CD4-positive, alpha-beta T cell (primary cell): Measurements from ENCODE around the gene USP15. TPM values are rescaled to one million over a fixed set of nuclear protein-coding genes. Genes with fewer than 3 reads are reported as not detected.
A peak's percentile ranks its signal among the peaks of the same experiment; 100 is the strongest.

Experiments used
- ATAC-seq: fragments of 200-7000 bp; cut with Tn5 transposase; one replicate; pipeline ENCODE4 v1.10.0; 2022; ENCODE audit warnings: mild to moderate bottlenecking; ENCODE audit not compliant: poor library complexity
- CTCF ChIA-PET: fragments of 350-600 bp; sonication (Branson Sonifier 250); formaldehyde crosslinking; loops from one replicate; lab custom pipeline; 2021; ENCODE audit warnings: antibody characterized with exemption, inconsistent platforms; lab: Charles Lee
- POLR2A ChIA-PET: fragments of 350-600 bp; sonication (Branson Sonifier 250); formaldehyde crosslinking; loops from one replicate; lab custom pipeline; 2021; ENCODE audit warnings: antibody characterized with exemption, inconsistent platforms; lab: Charles Lee
- DNase-seq, 14 experiments: peaks; one replicate each; pipeline ENCODE4 v3.0.0-alpha.2; 2013 to 2020; ENCODE audit warnings: mixed read lengths in 2 of 14
- H3K27ac ChIP-seq, 2 donors: one replicate each; pipeline versions ENCODE4 v1.5.1 to v1.7.0; 2013; ENCODE audit warnings: low read length in 2 of 2, low read depth in 1 of 2, mild to moderate bottlenecking in 1 of 2
- H3K27me3 ChIP-seq, 2 experiments: 1 replicate in 1 of 2; 2 replicates in 1 of 2; pipeline versions ENCODE4 v1.6.1 to v1.7.0; 2013; ENCODE audit warnings: low read length in 2 of 2, control low read depth in 1 of 2, mild to moderate bottlenecking in 1 of 2, moderate library complexity in 1 of 2; ENCODE audit not compliant: insufficient read depth in 2 of 2, control insufficient read depth in 1 of 2
- H3K36me3 ChIP-seq: one replicate; pipeline ENCODE4 v1.6.1; 2013; ENCODE audit warnings: low read length, control low read depth; ENCODE audit not compliant: insufficient read depth
- H3K4me1 ChIP-seq: one replicate; pipeline ENCODE4 v1.6.1; 2013; ENCODE audit warnings: low read length, control low read depth; ENCODE audit not compliant: insufficient read depth
- H3K4me3 ChIP-seq: one replicate; pipeline ENCODE4 v1.5.1; 2013; ENCODE audit warnings: mild to moderate bottlenecking, low read length, moderate library complexity
- H3K9me3 ChIP-seq, 2 experiments: 1 replicate in 1 of 2; 2 replicates in 1 of 2; pipeline versions ENCODE4 v1.6.1 to v1.7.0; 2013; ENCODE audit warnings: low read length in 2 of 2, mild to moderate bottlenecking in 2 of 2, control low read depth in 1 of 2, moderate library complexity in 1 of 2; ENCODE audit not compliant: control insufficient read depth in 1 of 2, insufficient read depth in 1 of 2
- H3K27ac Mint-ChIP-seq: one replicate; pipeline ENCODE4 v1.8.0; 2020; ENCODE audit warnings: mixed read lengths
- H3K27me3 Mint-ChIP-seq: one replicate; pipeline ENCODE4 v1.8.0; 2021; ENCODE audit warnings: mixed read lengths
- H3K36me3 Mint-ChIP-seq: one replicate; pipeline ENCODE4 v1.8.0; 2021; ENCODE audit warnings: low read depth, mixed read lengths
- H3K4me1 Mint-ChIP-seq: one replicate; pipeline ENCODE4 v1.8.0; 2021; ENCODE audit warnings: low read depth, mixed read lengths
- H3K4me3 Mint-ChIP-seq: one replicate; pipeline ENCODE4 v1.8.0; 2020; ENCODE audit warnings: mild to moderate bottlenecking, mixed read lengths
- H3K9me3 Mint-ChIP-seq: one replicate; pipeline ENCODE4 v1.8.0; 2020; ENCODE audit warnings: mixed read lengths
- intact Hi-C, 2 experiments: fragments of 100-400 bp; cut with DNase I in 1 of 2; cut with micrococcal nuclease in 1 of 2; formaldehyde crosslinking; loops; one replicate each; pipeline versions ENCODE4 v1.15.1 to v1.9.0; 2023 to 2025; cut with DNase I, micrococcal nuclease
- total RNA-seq, 174 experiments: library from RNA in 2 of 174; stranded (reverse) in 2 of 174; gene quantifications; one replicate each; pipeline ENCODE4 v1.2.3 and lab custom pipeline; 2021 to 2026
- TF ChIP-seq, protein P1 (sequence below): fragments of 200-600 bp; IDR thresholded peaks from one replicate; pipeline ENCODE4 v1.8.0; 2022; ENCODE audit warnings: antibody characterized with exemption, mild to moderate bottlenecking

Gene USP15
- total RNA-seq, 2 experiments from 2014 or later = 212 to 218 TPM

DNA sequence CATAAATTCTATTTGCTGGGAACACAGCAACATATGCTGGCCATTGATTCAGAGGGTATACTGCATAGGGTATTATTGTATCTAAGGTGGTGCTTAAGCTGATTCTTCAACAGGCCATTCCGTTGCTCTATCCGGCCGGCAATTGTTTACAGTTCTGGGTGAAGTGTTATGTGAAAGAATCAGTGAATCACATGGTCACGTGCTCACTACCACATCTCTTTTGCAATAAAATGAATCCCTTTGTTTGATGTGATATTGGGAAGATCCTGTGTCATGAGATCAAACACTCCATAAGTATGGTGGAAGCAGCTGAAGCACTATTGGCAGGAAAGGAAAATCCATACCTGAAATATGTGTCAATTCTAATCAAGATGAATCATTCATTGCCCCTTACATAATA lies 7.6 kb upstream of the USP15 start:
- no peak for DNase-seq
- H3K9me3 Mint-ChIP-seq = no peaks in the 10 kb centered on the region
- Histone ChIP-seq H3K27me3 (no peaks in the 10 kb centered on the region), H3K4me3 (no peak overlapping the region), H3K27ac (no peak overlapping the region), H3K9me3 (no peaks in the 10 kb centered on the region), H3K36me3 (no peaks in the 10 kb centered on the region), H3K4me1 (peaks cover 19% of the 10 kb centered on the region)
- POLR2A ChIA-PET = no interaction called here
- H3K36me3 Mint-ChIP-seq = peaks cover 8% of the 10 kb centered on the region
- no peak for ATAC-seq
- TF ChIP-seq, protein P1, sequence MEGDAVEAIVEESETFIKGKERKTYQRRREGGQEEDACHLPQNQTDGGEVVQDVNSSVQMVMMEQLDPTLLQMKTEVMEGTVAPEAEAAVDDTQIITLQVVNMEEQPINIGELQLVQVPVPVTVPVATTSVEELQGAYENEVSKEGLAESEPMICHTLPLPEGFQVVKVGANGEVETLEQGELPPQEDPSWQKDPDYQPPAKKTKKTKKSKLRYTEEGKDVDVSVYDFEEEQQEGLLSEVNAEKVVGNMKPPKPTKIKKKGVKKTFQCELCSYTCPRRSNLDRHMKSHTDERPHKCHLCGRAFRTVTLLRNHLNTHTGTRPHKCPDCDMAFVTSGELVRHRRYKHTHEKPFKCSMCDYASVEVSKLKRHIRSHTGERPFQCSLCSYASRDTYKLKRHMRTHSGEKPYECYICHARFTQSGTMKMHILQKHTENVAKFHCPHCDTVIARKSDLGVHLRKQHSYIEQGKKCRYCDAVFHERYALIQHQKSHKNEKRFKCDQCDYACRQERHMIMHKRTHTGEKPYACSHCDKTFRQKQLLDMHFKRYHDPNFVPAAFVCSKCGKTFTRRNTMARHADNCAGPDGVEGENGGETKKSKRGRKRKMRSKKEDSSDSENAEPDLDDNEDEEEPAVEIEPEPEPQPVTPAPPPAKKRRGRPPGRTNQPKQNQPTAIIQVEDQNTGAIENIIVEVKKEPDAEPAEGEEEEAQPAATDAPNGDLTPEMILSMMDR = no peak
- H3K27ac Mint-ChIP-seq = no peak overlapping the region
- H3K27me3 Mint-ChIP-seq = no peaks in the 10 kb centered on the region
- peaks cover 50% of the 10 kb centered on the region for H3K4me1 Mint-ChIP-seq
- H3K4me3 Mint-ChIP-seq = no peak overlapping the region
- CTCF ChIA-PET = no interaction called here
- intact Hi-C loops = no loop called here

- ChIA-PET POLR2A (no interaction called here), CTCF (no interaction called here)
- ATAC-seq (no peak), DNase-seq (no peak)
- Histone ChIP-seq H3K27me3 (no peaks in the 10 kb centered on the region), H3K4me1 (peaks cover 19% of the 10 kb centered on the region), H3K4me3 (no peak overlapping the region), H3K27ac (no peak overlapping the region), H3K36me3 (no peaks in the 10 kb centered on the region), H3K9me3 (no peaks in the 10 kb centered on the region)
- Mint-ChIP-seq H3K27me3 (no peaks in the 10 kb centered on the region), H3K9me3 (no peaks in the 10 kb centered on the region), H3K27ac (no peak overlapping the region), H3K4me3 (no peak overlapping the region), H3K36me3 (peaks cover 15% of the 10 kb centered on the region), H3K4me1 (peaks cover 67% of the 10 kb centered on the region)
- TF ChIP-seq, protein P1 = no peak
- intact Hi-C loops = loop anchor here in 1 of 2 experiments (5.0 kb wide), 2 partner anchors 342 to 1522 kb away; partner anchors contain the start of gene RXYLT1
Observed at GRCh38 chr12:62254967-62255366, 5.2 kb upstream of the USP15 start.

DNA sequence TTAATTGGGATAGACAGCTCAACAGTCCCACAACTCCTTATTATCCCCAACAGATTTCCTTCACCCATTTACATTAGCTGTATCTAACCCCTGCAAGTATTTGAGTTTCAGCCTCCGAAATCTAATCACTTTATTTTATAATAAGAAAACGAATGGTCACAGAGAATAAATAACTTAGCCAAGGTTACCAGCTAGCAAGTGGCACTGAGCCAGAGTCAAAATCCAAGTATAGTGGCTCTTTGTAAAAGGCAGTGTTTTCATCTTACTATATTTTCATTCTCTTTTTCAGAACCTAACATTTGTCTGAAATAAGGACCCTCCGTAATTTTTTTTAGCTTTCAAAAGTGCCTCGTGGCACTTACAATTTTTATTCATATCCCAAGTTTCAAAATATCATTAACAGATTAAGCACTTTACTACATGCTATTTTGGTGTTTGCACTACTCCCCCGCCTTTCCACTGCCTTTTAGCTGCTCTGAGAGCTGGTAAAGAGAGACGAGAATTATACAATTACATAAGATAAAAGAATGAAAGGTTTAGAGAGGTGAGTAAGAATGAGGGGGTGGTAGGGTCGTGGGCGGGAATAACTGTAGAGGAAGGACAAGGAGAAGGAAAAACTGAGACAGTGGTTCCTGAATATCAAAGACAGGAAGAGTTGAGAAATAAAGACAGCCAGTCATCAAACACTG lies 3.7 kb upstream of the USP15 start:
- H3K4me3 Mint-ChIP-seq = peak overlapping the region; percentile 64
- POLR2A ChIA-PET = interaction anchor here (0.9 to 1.4 kb wide), 4 partner anchors 8 to 211 kb away, joined by 3 to 5 read pairs (median 3); partner anchors contain the start of gene MON2

More for the DNA sequence above, 3.7 kb upstream of the USP15 start:
- DNase-seq (peak in 2 of 14 experiments; percentile 28 to 36), ATAC-seq (no peak)
- Mint-ChIP-seq H3K9me3 (no peaks in the 10 kb centered on the region), H3K27ac (peak overlapping the region; percentile 98), H3K27me3 (no peaks in the 10 kb centered on the region), H3K36me3 (peaks cover 27% of the 10 kb centered on the region), H3K4me1 (peaks cover 65% of the 10 kb centered on the region)
- Histone ChIP-seq H3K36me3 (no peaks in the 10 kb centered on the region), H3K4me3 (no peak overlapping the region), H3K27me3 (no peaks in the 10 kb centered on the region), H3K4me1 (peaks cover 11% of the 10 kb centered on the region), H3K27ac (no peak overlapping the region), H3K9me3 (no peaks in the 10 kb centered on the region)
- intact Hi-C loops = loop anchor here in 1 of 2 experiments (5.0 kb wide), 2 partner anchors 341 to 1521 kb away; partner anchors contain the start of gene RXYLT1
- CTCF ChIA-PET = no interaction called here
- TF ChIP-seq, protein P1 = no peak
